Measurements from ENCODE around the gene HYI. TPM values are rescaled to one million over a fixed set of nuclear protein-coding genes. Genes with fewer than 3 reads are reported as not detected.

Gene HYI
- total and polyA plus RNA-seq, 3 donors from 2014 or later: 20.1 to 35.5 (median 21.2) TPM

DNA sequence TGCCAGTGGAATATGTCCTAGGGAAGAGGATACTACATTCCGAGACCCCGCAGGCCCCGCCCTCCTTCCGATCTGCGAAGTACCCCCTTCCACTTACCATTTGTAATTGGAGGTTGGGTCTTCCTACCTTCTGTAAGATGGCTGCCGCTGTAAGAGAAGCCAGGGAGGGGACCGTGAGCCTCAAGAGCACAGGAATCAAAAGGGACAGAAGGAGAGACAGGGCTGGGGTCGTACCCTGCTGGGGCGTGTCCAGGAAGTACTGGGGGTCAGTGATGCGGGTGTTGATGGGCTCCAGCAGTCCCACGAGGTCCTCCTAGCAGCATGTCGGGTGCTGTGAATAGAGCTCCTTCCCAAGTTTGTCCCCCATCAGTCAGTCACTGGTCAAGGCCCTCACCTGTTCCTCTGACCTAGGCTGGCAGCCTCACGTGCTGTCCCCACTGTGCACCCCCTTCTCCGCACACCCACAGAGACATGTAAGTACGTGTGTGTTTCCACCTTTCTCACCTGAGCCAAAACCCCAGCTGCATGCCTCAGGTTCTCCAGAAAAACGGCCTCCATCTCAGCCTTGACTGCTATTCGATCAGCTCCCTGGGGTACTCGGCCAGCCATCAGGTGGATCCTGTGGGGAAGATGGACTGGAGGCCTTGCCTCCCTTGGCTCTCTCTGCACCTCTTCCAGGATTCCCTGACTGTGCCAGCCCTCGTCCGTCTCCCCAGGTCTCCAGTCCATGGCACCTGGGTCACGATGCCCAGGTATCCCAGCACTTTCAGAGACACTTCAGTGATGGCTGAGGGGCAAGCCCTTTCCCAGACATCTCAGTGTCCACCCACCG lies 1.8 kb downstream of the HYI start:
- no peak for DNase-seq
- peaks cover 5% of the 10 kb centered on the region for H3K4me1 ChIP-seq
- TF ChIP-seq, protein P1, sequence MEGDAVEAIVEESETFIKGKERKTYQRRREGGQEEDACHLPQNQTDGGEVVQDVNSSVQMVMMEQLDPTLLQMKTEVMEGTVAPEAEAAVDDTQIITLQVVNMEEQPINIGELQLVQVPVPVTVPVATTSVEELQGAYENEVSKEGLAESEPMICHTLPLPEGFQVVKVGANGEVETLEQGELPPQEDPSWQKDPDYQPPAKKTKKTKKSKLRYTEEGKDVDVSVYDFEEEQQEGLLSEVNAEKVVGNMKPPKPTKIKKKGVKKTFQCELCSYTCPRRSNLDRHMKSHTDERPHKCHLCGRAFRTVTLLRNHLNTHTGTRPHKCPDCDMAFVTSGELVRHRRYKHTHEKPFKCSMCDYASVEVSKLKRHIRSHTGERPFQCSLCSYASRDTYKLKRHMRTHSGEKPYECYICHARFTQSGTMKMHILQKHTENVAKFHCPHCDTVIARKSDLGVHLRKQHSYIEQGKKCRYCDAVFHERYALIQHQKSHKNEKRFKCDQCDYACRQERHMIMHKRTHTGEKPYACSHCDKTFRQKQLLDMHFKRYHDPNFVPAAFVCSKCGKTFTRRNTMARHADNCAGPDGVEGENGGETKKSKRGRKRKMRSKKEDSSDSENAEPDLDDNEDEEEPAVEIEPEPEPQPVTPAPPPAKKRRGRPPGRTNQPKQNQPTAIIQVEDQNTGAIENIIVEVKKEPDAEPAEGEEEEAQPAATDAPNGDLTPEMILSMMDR (IDR thresholded peaks at IDR 0.05): no peak
- TF ChIP-seq POLR2A (IDR thresholded peaks at IDR 0.05): no peak
- intact Hi-C loops (cut with DNase I; ENCODE audit: low total_unique reads): no loop called here
- H3K9me3 ChIP-seq: no peaks in the 10 kb centered on the region
- no peak overlapping the region for H3K4me3 ChIP-seq
- H3K36me3 ChIP-seq (ENCODE audit: low read depth, missing control alignments): no peaks in the 10 kb centered on the region
- H3K27ac ChIP-seq: no peak overlapping the region
- WGBS, 2 donors: 90 to 93% methylated on average over 22 of the region's 22 CpGs
- H3K27me3 ChIP-seq: no peaks in the 10 kb centered on the region

DNA sequence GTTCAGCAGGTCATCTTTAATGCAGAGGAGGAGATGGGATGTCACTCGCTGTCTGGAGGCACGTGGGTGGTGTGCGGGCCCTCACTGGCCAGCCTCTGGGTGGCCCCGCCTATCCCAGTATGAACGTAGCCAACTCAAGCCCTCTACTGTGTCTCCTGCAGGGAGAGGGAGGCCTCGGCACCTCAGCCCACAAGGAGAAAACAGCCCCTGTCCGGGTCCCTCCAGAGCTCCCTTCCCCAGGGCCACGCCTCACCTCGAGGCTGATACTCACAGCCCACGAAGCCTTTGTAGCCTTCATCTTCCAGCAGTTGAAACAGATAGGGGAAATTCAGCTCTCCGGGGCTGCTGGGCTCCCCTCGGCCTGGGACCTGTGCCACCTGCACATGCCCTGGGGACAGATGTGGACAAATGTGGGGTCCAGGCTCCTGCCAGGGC lies 2.6 kb downstream of the HYI start:
- TF ChIP-seq, protein P1 (IDR thresholded peaks at IDR 0.05): no peak
- TF ChIP-seq POLR2A (IDR thresholded peaks at IDR 0.05): no peak
- 75 to 84% methylated on average over 10 to 12 of the region's 12 CpGs for WGBS, 2 donors
- Histone ChIP-seq H3K4me3 (no peak overlapping the region), H3K36me3 (ENCODE audit: low read depth, missing control alignments) (no peaks in the 10 kb centered on the region), H3K9me3 (no peaks in the 10 kb centered on the region), H3K4me1 (peaks cover 5% of the 10 kb centered on the region), H3K27ac (no peak overlapping the region), H3K27me3 (no peaks in the 10 kb centered on the region)
- intact Hi-C loops (cut with DNase I; ENCODE audit: low total_unique reads): no loop called here
- no peak for DNase-seq

DNA sequence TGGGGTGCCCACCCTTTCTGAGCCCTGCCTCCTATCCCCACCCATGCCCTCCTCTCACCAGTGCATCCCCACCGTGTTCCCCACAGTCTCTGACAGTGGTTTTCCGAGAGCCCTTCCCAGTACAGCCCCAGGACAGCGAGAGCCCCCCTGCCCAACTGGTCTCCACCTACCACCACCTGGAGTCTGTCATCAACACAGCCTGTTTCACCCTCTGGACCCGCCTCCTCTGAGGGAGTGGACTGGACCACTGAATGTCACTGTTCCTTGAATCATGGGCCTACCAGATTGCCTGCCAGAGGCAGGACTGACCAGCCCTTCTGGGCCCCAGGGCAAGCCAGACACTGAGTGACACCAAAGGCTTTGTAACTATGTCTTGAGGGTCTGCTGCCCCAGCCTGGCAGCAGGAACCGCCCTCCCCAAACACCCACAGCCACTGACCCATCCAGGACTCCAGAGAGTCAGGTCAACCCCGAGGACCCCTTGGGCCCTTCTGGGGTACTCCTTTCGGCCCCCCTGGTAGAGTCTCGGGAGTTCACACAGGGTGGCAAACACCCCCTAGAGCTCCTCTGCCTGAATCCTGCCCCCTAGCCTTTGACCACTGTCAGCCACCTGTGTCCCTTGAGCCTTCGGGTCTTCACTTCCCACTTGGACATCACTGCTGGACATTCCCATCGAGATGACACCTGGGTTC lies 3.3 kb downstream of the HYI start:
- DNase-seq: peak; percentile 13
- WGBS, 2 donors: 65 to 87% methylated on average over 4 to 10 of the region's 10 CpGs
- H3K27ac ChIP-seq: no peak overlapping the region
- H3K27me3 ChIP-seq: no peaks in the 10 kb centered on the region
- intact Hi-C loops (cut with DNase I; ENCODE audit: low total_unique reads): no loop called here
- TF ChIP-seq, protein P1 (IDR thresholded peaks at IDR 0.05): no peak
- TF ChIP-seq POLR2A (IDR thresholded peaks at IDR 0.05): no peak
- H3K4me1 ChIP-seq: peaks cover 5% of the 10 kb centered on the region
- H3K4me3 ChIP-seq: no peak overlapping the region
- no peaks in the 10 kb centered on the region for H3K36me3 ChIP-seq (ENCODE audit: low read depth, missing control alignments)
- H3K9me3 ChIP-seq: no peaks in the 10 kb centered on the region

DNA sequence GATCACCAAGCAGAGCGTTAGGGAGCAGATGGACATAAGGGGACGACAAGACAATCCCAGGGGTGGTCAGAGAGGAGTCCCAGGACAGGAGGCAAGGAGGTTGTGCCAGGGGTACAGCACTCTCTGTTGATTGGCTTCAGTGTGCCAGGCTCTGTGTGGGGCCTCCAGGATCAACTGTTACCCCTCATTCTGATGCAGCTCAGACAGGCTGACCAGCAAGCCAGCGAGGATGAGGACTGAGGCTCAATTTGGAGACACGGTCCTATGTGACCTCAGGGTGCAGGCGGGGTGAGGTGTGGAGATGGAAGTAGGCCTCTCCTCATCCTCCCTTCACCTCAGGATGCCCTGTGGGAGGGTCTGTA lies 4.0 kb downstream of the HYI start:
- intact Hi-C loops (cut with DNase I; ENCODE audit: low total_unique reads): no loop called here
- peaks cover 5% of the 10 kb centered on the region for H3K4me1 ChIP-seq
- WGBS, 2 donors: 62 to 77% methylated on average over 5 of the region's 5 CpGs
- no peak overlapping the region for H3K27ac ChIP-seq
- TF ChIP-seq, protein P1 (IDR thresholded peaks at IDR 0.05): no peak
- no peak for TF ChIP-seq POLR2A (IDR thresholded peaks at IDR 0.05)
- DNase-seq: peak; percentile 11
- H3K4me3 ChIP-seq: no peak overlapping the region
- no peaks in the 10 kb centered on the region for H3K9me3 ChIP-seq
- H3K36me3 ChIP-seq (ENCODE audit: low read depth, missing control alignments): no peaks in the 10 kb centered on the region
- H3K27me3 ChIP-seq: no peaks in the 10 kb centered on the region
